KMS-11 (cell line): Measurements from ENCODE around the gene CCDC38.

Experiments used
- H2AFZ ChIP-seq: fragments of 200-600 bp; sonication (generic); 2 replicates; pipeline ENCODE4 v1.6.1; 2016; ENCODE audit warnings: antibody characterized with exemption, mixed run types, low read depth
- H3K27ac ChIP-seq: fragments of 200-600 bp; sonication (generic); 2 replicates; pipeline ENCODE4 v1.6.1; 2016; ENCODE audit warnings: mild to moderate bottlenecking, mixed run types
- H3K27me3 ChIP-seq: fragments of 200-600 bp; sonication (generic); 2 replicates; pipeline ENCODE4 v1.6.1; 2017; ENCODE audit warnings: mild to moderate bottlenecking, low read depth, mixed run types, moderate library complexity; ENCODE audit not compliant: insufficient read depth
- H3K36me3 ChIP-seq: fragments of 200-600 bp; sonication (generic); 2 replicates; pipeline ENCODE4 v1.6.1; 2017; ENCODE audit warnings: mild to moderate bottlenecking, mixed run types; ENCODE audit not compliant: insufficient read depth
- H3K4me1 ChIP-seq: fragments of 200-600 bp; sonication (generic); 2 replicates; pipeline ENCODE4 v1.6.1; 2016; ENCODE audit warnings: mild to moderate bottlenecking, low read depth, mixed run types; ENCODE audit not compliant: poor library complexity, severe bottlenecking
- H3K4me2 ChIP-seq: fragments of 200-600 bp; sonication (generic); 2 replicates; pipeline ENCODE4 v1.7.0; 2016; ENCODE audit warnings: mild to moderate bottlenecking, mixed run types
- H3K4me3 ChIP-seq: fragments of 200-600 bp; sonication (generic); IDR thresholded peaks from 2 replicates; pipeline ENCODE4 v1.6.1; 2017; ENCODE audit warnings: low read depth, low read length, mixed read lengths; ENCODE audit not compliant: insufficient read depth
- H3K79me2 ChIP-seq: fragments of 200-600 bp; sonication (generic); 2 replicates; pipeline ENCODE4 v1.6.1; 2016; ENCODE audit warnings: low read depth, mixed run types; ENCODE audit not compliant: insufficient read depth
- H3K9ac ChIP-seq: fragments of 200-600 bp; sonication (generic); 2 replicates; pipeline ENCODE4 v1.6.1; 2016; ENCODE audit warnings: mild to moderate bottlenecking, mixed run types
- H4K20me1 ChIP-seq: fragments of 200-600 bp; sonication (generic); 2 replicates; pipeline ENCODE4 v1.6.1; 2016; ENCODE audit warnings: mild to moderate bottlenecking, mixed run types; ENCODE audit not compliant: insufficient read depth
- TF ChIP-seq, protein P1 (sequence below): fragments of 200-600 bp; sonication (generic); conservative IDR thresholded peaks from 2 replicates; pipeline ENCODE4 v1.6.1; 2017; ENCODE audit warnings: low read depth, mild to moderate bottlenecking, antibody characterized with exemption, low read length, moderate library complexity, mixed read lengths

The CCDC38 gene

DNA sequence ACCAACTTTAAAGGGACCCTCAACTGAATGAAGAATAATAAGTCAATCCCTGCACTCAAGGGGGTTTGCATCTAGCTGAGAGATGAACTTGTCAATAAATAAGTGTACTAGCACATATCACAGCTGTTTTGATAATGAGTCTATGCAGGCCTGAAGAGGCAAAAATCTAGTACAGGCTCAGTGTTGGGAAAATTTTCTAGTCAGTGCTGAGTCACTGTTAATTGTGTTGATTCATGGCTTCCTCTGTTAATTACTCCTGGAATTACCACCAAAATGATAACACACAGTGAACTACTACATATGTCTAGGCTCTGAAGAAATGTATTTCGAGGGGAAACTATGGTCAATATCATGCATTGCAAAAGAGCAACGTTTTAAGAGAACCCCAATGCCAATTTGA, 64.8 kb downstream of the CCDC38 start:
- peak overlapping the region; percentile 30; the same call in 1 of the 2 replicates for H3K27ac ChIP-seq
- no peak overlapping the region for H3K4me3 ChIP-seq
- TF ChIP-seq, protein P1, sequence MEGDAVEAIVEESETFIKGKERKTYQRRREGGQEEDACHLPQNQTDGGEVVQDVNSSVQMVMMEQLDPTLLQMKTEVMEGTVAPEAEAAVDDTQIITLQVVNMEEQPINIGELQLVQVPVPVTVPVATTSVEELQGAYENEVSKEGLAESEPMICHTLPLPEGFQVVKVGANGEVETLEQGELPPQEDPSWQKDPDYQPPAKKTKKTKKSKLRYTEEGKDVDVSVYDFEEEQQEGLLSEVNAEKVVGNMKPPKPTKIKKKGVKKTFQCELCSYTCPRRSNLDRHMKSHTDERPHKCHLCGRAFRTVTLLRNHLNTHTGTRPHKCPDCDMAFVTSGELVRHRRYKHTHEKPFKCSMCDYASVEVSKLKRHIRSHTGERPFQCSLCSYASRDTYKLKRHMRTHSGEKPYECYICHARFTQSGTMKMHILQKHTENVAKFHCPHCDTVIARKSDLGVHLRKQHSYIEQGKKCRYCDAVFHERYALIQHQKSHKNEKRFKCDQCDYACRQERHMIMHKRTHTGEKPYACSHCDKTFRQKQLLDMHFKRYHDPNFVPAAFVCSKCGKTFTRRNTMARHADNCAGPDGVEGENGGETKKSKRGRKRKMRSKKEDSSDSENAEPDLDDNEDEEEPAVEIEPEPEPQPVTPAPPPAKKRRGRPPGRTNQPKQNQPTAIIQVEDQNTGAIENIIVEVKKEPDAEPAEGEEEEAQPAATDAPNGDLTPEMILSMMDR, result no peak
- H3K4me2 ChIP-seq, result peak overlapping the region; percentile 46; the same call in 1 of the 2 replicates
- no peak overlapping the region for H3K9ac ChIP-seq
- H3K4me1 ChIP-seq, result peaks cover 23% of the 10 kb centered on the region
- H3K27me3 ChIP-seq, result no peaks in the 10 kb centered on the region
- no peaks in the 10 kb centered on the region for H3K36me3 ChIP-seq
- H3K79me2 ChIP-seq, result no peaks in the 10 kb centered on the region
- no peak overlapping the region for H2AFZ ChIP-seq
- no peaks in the 10 kb centered on the region for H4K20me1 ChIP-seq

DNA sequence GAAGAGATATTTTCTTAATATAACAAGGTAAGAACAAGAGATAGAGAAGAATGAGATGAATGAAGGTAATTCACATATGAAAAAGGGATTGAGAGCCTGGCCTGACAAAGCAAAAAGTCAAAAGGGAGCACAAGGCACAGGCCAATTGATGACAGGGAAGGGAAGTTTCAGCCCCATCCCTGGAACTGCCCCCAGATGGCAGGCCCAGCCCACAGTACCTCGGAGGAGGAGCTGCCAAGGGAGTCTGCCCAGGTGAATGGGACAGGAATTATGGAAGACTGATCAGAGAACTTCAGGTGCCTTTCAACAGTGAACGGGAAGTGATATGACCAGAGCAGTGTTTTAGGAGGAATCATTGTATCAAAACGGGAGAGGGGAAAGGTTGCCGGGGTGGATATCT, 68.0 kb downstream of the CCDC38 start:
- no peak overlapping the region for H3K27ac ChIP-seq

DNA sequence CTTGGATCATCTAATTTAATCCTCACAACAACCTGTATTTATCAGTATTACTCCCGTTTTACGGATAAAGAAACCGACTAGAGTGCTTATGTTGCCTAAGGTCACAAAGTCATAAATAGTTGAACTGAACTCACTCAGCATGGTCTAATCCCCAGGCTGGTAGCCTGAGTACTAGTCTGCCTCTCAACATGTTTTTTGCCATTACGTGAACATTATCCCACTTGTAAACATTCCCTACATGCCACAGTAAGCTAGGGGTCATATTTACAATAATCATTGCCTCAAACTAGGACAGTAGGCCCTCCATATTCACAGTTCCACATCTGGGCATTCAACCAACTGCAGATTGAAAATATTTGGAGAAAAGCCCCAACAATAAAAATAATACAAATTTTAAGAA, 71.5 kb downstream of the CCDC38 start:
- H3K36me3 ChIP-seq, result no peaks in the 10 kb centered on the region
- H4K20me1 ChIP-seq, result no peaks in the 10 kb centered on the region
- no peak overlapping the region for H3K4me2 ChIP-seq
- H3K4me1 ChIP-seq, result no peaks in the 10 kb centered on the region
- H3K27ac ChIP-seq, result no peak overlapping the region
- H2AFZ ChIP-seq, result no peak overlapping the region
- no peaks in the 10 kb centered on the region for H3K79me2 ChIP-seq
- H3K27me3 ChIP-seq, result no peaks in the 10 kb centered on the region
- no peak overlapping the region for H3K9ac ChIP-seq
- H3K4me3 ChIP-seq, result no peak overlapping the region
- TF ChIP-seq, protein P1, result no peak

More for the DNA sequence above, 68.0 kb downstream of the CCDC38 start:
- Histone ChIP-seq H3K9ac (no peak overlapping the region), H3K79me2 (no peaks in the 10 kb centered on the region), H3K4me1 (peaks cover 23% of the 10 kb centered on the region), H3K36me3 (no peaks in the 10 kb centered on the region), H3K27me3 (no peaks in the 10 kb centered on the region), H4K20me1 (no peaks in the 10 kb centered on the region), H2AFZ (no peak overlapping the region), H3K4me2 (no peak overlapping the region), H3K4me3 (no peak overlapping the region)
- TF ChIP-seq, protein P1, result no peak

DNA sequence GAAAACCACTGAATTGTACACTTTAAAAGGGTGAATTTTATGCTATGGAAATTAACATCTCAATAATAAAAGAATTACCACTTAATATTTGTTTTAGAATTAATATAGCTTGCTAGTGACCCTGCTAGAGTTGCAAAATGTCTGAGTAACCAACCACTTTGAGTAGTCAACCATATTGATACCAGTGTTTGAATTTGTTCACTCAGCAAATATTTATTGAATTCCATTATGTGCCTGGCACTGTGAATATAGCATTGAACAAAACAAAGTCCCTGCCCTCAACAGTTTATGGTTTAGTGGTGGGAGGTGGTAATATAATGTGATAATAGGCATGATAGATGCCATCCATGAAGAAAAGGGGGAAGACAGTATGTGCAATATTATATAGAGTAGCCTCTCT, 79.1 kb downstream of the CCDC38 start:
- no peak overlapping the region for H3K4me2 ChIP-seq
- TF ChIP-seq, protein P1, result no peak
- no peaks in the 10 kb centered on the region for H3K27me3 ChIP-seq
- H3K79me2 ChIP-seq, result peaks cover 37% of the 10 kb centered on the region
- peaks cover 4% of the 10 kb centered on the region; the same call in 1 of the 2 replicates for H3K36me3 ChIP-seq
- no peak overlapping the region for H3K27ac ChIP-seq
- H2AFZ ChIP-seq, result no peak overlapping the region
- H3K4me3 ChIP-seq, result no peak overlapping the region
- no peak overlapping the region for H3K9ac ChIP-seq
- 0 out of 2 replicates have a peak, but pooled peaks cover 3% of the 10 kb centered on the region for H4K20me1 ChIP-seq
- peaks cover 10% of the 10 kb centered on the region for H3K4me1 ChIP-seq
